ENCODE measurements around the gene TLR5. TPM values are rescaled to one million over a fixed set of nuclear protein-coding genes. Genes with fewer than 3 reads are reported as not detected.

Gene TLR5
- polyA plus RNA-seq, 3 donors = 35.5 to 58.0 (median 45.7) TPM

DNA sequence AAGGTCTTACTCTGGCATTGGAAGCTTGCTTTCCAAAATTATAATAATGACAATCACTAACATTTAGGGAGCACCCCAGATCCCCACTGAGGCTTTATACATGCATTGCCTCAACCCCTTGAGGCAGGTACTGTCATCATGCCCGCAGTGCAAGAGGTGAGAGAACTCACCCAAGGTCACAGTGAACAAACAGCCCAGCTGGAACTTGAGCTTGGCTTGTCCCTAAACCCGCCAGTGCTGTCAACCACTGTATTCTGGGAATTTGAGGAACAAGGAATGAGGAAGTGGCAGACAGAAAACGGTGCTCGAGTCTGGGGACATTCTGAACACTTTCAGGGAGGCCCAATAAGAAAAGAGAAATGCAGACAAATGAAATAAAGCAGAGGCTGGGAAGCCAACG lies 34.6 kb upstream of the TLR5 start:
- H4K20me1 ChIP-seq (ENCODE audit: insufficient read depth, low read length) = no peaks in the 10 kb centered on the region
- H3K27ac ChIP-seq (ENCODE audit: low read depth in 1 of 2, low read length in 2 of 2) = peak overlapping the region; percentile 96 to 97
- H3K4me3 ChIP-seq (replicated peaks in 1 of 3; ENCODE audit: low read depth in 2 of 3, low read length in 3 of 3) = peak overlapping the region in 1 of 3 experiments; percentile 60
- peak overlapping the region; percentile 32 to 73 for H3K4me3 Mint-ChIP-seq
- H3K4me1 Mint-ChIP-seq = peaks cover 81% of the 10 kb centered on the region
- intact Hi-C loops (cut with micrococcal nuclease) = loop anchor here in 1 of 2 donors (5.0 kb wide), 1 partner anchor 35 kb away; the partner anchor contains the start of gene TLR5
- H3K79me2 ChIP-seq (ENCODE audit: insufficient read depth, low read length) = no peaks in the 10 kb centered on the region
- H2AFZ ChIP-seq (ENCODE audit: insufficient read depth, low read depth, low read length, poor library complexity, severe bottlenecking) = no peak overlapping the region
- peaks cover 0 to 8% of the 10 kb centered on the region in 2 donors for H3K36me3 Mint-ChIP-seq
- H3K9me3 Mint-ChIP-seq = peaks cover 0 to 5% (median 0%) of the 10 kb centered on the region in 7 donors
- peak overlapping the region; percentile 65 for H3K4me2 ChIP-seq (replicated peaks; ENCODE audit: extremely low read depth, low read length, poor library complexity, severe bottlenecking)
- WGBS (ENCODE audit: insufficient coverage) = 0% methylated on average over 2 of the region's 5 CpGs
- peak; percentile 78 to 90 (median 87) for DNase-seq
- peaks cover 79 to 84% of the 10 kb centered on the region in 2 donors for H3K4me1 ChIP-seq (ENCODE audit: control insufficient read depth in 1 of 2, insufficient read depth in 2 of 2, low read length in 2 of 2)
- TF ChIP-seq, protein P1, sequence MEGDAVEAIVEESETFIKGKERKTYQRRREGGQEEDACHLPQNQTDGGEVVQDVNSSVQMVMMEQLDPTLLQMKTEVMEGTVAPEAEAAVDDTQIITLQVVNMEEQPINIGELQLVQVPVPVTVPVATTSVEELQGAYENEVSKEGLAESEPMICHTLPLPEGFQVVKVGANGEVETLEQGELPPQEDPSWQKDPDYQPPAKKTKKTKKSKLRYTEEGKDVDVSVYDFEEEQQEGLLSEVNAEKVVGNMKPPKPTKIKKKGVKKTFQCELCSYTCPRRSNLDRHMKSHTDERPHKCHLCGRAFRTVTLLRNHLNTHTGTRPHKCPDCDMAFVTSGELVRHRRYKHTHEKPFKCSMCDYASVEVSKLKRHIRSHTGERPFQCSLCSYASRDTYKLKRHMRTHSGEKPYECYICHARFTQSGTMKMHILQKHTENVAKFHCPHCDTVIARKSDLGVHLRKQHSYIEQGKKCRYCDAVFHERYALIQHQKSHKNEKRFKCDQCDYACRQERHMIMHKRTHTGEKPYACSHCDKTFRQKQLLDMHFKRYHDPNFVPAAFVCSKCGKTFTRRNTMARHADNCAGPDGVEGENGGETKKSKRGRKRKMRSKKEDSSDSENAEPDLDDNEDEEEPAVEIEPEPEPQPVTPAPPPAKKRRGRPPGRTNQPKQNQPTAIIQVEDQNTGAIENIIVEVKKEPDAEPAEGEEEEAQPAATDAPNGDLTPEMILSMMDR (IDR thresholded peaks at IDR 0.05) = no peak
- H3K9me3 ChIP-seq (replicated peaks in 1 of 2; ENCODE audit: control insufficient read depth in 1 of 2, insufficient read depth in 1 of 2, low read length in 2 of 2) = no peaks in the 10 kb centered on the region
- no peaks in the 10 kb centered on the region for H3K36me3 ChIP-seq (replicated peaks in 1 of 2; ENCODE audit: control insufficient read depth in 1 of 2, insufficient read depth in 2 of 2, low read length in 2 of 2)
- no peaks in the 10 kb centered on the region for H3K27me3 ChIP-seq (ENCODE audit: control insufficient read depth in 2 of 2, insufficient read depth in 2 of 2, low read length in 2 of 2)
- H3K9ac ChIP-seq (ENCODE audit: insufficient read depth, low read length, poor library complexity, severe bottlenecking) = peak overlapping the region; percentile 33
- H3K27me3 Mint-ChIP-seq (ENCODE audit: low read depth in 3 of 3) = peaks cover 0 to 1% (median 0%) of the 10 kb centered on the region in 3 donors
- peak overlapping the region; percentile 94 to 99 (median 97) for H3K27ac Mint-ChIP-seq

DNA sequence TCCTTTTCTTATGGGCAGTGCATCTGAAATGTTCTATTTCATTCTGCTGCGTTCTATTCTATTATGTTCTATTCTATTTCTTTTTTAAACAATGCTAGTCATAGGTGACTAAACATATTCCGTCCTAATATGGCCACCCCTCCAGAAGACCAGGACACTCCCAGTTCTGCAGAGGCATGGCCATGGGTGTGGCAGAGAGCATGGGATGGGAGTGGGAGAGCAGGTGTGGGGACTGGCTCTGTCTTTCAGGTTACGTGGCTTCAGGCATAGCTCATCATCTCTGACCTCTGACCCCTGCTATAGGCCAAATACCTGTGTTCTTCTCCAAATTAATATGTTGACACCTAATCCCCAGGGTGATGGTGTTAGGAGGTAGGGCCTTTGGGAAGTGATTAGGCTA lies 33.4 kb upstream of the TLR5 start:
- no peak for DNase-seq
- H3K27me3 ChIP-seq (ENCODE audit: control insufficient read depth in 2 of 2, insufficient read depth in 2 of 2, low read length in 2 of 2) = no peaks in the 10 kb centered on the region
- H4K20me1 ChIP-seq (ENCODE audit: insufficient read depth, low read length) = no peaks in the 10 kb centered on the region
- no peaks in the 10 kb centered on the region for H3K36me3 ChIP-seq (replicated peaks in 1 of 2; ENCODE audit: control insufficient read depth in 1 of 2, insufficient read depth in 2 of 2, low read length in 2 of 2)
- TF ChIP-seq, protein P1 (IDR thresholded peaks at IDR 0.05) = no peak
- Mint-ChIP-seq H3K36me3 (peaks cover 0 to 8% of the 10 kb centered on the region in 2 donors), H3K27me3 (ENCODE audit: low read depth in 3 of 3) (peaks cover 0 to 1% (median 0%) of the 10 kb centered on the region in 3 donors), H3K9me3 (peaks cover 0 to 8% (median 1%) of the 10 kb centered on the region in 7 donors), H3K27ac (peak overlapping the region; percentile 94 to 99 (median 97)), H3K4me3 (no peak overlapping the region), H3K4me1 (peaks cover 69% of the 10 kb centered on the region)
- no peak overlapping the region for H2AFZ ChIP-seq (ENCODE audit: insufficient read depth, low read depth, low read length, poor library complexity, severe bottlenecking)
- no CpG with 5 or more reads among the region's 3 CpGs for WGBS (ENCODE audit: insufficient coverage)
- H3K4me3 ChIP-seq (replicated peaks in 1 of 3; ENCODE audit: low read depth in 2 of 3, low read length in 3 of 3) = peak overlapping the region in 1 of 3 experiments; percentile 60
- no peak overlapping the region for H3K9ac ChIP-seq (ENCODE audit: insufficient read depth, low read length, poor library complexity, severe bottlenecking)
- H3K27ac ChIP-seq (ENCODE audit: low read depth in 1 of 2, low read length in 2 of 2) = peak overlapping the region; percentile 96 to 97
- no peaks in the 10 kb centered on the region for H3K9me3 ChIP-seq (replicated peaks in 1 of 2; ENCODE audit: control insufficient read depth in 1 of 2, insufficient read depth in 1 of 2, low read length in 2 of 2)
- peak overlapping the region; percentile 37 for H3K4me2 ChIP-seq (replicated peaks; ENCODE audit: extremely low read depth, low read length, poor library complexity, severe bottlenecking)
- no peaks in the 10 kb centered on the region for H3K79me2 ChIP-seq (ENCODE audit: insufficient read depth, low read length)
- intact Hi-C loops (cut with micrococcal nuclease) = loop anchor here in 1 of 2 donors (5.0 kb wide), 1 partner anchor 34 kb away; the partner anchor contains the start of gene TLR5
- H3K4me1 ChIP-seq (ENCODE audit: control insufficient read depth in 1 of 2, insufficient read depth in 2 of 2, low read length in 2 of 2) = peaks cover 69 to 71% of the 10 kb centered on the region in 2 donors

Data from CD14-positive monocyte (primary cell).